Measurements from ENCODE around the gene CLASP1. TPM values are rescaled to one million over a fixed set of nuclear protein-coding genes. Genes with fewer than 3 reads are reported as not detected.

CLASP1 gene
- total and polyA plus RNA-seq, 2 of the 8 experiments (the other 6 are each of a cell fraction or from before 2014, with no cell fraction given): 7.3 to 53.9 TPM

- TF ChIP-seq KDM4A (IDR thresholded peaks at IDR 0.05; ENCODE audit: low read depth, low read length, severe bottlenecking) (peak; percentile 63), PHF8 (conservative IDR thresholded peaks at IDR 0.05; ENCODE audit: low read depth, low read length) (peak; percentile 80), BACH1 (IDR thresholded peaks at IDR 0.05; ENCODE audit: low read length) (no peak), CHD7 (IDR thresholded peaks at IDR 0.05; ENCODE audit: insufficient replicate concordance, low read length) (no peak), ASH2L (IDR thresholded peaks at IDR 0.05; ENCODE audit: low read length) (peak; percentile 81), HDAC6 (IDR thresholded peaks at IDR 0.05; ENCODE audit: low read depth, low read length) (no peak)
Observed at GRCh38 chr2:121530212-121530705, 119.0 kb downstream of the CLASP1 start (continued).

Data from H1 (cell line).